GM18909 (cell line): ENCODE data around the gene HEXD.

Source experiments
- ATAC-seq: cut with Tn5 transposase; IDR thresholded peaks from one replicate; pipeline ENCODE4 v1.9.1; 2021; ENCODE audit warnings: mild to moderate bottlenecking; ENCODE audit not compliant: unreplicated experiment, poor library complexity

HEXD gene

GRCh38 chr17:82477934-82478333, 59.8 kb downstream of the HEXD start:
- no peak for ATAC-seq

GRCh38 chr17:82479602-82480001, 61.5 kb downstream of the HEXD start:
- ATAC-seq = no peak

DNA sequence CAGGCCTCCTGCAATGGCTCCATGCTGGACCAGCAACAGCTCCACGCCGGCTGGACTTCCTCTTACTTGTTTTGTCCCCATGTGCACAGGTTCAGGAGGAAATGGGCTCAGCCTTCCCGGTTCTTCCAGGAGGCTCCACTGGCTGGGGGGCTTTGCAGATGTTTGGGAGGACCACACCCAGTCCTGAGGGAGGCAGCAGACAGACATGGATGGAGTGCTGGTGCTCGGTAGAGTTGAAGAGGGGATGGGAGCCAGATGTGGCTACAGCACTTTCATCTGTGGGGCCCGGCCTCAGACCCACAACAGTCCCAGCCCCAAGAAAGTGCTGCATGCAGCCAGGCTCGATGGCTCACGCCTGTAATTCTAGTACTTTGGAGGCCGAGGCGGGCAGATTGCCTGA, 62.2 kb downstream of the HEXD start:
- ATAC-seq = no peak

DNA sequence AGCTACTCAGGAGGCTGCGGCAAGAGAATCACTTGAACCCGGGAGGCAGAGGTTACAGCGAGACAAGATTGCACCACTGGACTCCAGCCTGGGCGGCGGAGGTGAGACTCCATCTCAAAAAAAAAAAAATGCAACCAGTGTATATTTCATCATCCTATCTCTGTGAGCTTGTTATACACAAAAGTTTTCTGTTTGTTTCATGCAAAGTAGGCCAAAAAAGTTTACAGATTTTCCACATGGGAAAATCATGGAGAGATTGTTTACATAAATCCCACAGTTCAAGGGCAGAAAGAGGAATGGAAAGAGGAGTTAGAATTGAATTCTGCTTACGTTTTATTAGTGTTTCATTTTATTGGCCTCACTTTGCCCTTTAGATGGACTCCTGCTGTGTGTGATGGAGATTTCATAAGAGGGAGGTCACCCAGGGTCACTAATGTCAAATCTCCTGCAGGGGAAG, 65.1 kb downstream of the HEXD start:
- ATAC-seq = no peak

DNA sequence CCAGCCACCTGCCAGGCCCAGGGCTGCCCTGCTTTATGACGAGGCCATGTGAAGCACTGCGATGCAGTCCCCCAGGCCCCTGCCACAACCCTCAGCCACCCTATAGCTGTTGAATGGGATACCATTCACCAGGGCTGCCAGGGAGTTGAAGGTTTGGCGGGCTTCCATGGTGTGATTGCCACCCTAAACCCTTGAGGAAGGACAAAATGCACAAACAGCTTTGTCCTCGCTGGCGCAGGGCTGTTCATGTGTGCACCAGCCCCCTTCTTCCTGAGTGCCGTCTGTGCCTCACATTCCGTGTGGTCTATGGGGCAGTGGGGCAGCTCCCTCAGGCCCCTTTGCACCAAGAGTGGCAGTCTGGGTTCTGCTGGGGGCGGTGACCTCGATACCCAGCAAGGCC, 65.7 kb downstream of the HEXD start:
- ATAC-seq = no peak

DNA sequence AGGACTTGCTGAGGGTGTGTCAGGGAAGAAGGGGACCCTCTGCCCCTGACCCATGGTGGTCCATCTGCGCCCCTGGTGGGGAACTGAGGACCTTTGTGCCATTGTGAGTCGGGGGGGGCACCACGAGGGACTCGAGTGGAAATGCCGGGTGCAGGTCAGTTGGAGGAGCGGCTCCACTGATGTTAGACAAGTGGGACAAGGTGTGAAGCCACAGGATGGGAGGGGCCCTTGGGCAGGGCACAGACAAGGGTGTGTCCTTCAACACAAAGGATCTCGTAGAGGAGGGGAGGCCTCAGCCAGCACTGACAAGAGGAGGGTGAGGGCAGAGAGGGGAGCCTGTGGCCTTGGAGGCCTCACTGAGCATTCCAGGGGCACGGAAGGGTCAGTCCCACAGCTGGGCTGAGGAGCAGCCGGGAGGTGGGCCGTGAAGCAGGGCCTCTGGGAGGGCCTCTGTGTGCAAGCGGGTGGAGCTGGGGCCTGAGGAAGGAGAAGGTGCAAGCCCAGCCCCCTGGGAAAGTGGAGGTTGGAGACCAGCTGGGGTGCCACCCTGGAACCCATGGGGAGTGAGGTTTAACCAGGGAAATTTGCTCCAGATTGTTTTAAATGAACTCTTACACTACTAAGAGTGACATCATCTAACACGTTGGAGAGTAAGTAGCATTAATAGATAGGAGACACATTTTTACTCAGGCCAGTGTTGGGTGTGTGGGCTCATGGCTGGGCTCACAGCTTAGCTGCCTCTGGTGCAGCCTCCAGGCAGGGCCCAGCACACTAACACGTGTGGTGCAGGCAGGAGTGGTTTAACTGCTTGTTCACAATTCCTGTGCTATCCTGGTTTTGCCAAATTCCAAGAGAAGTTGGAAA, 68.3 kb downstream of the HEXD start:
- ATAC-seq = no peak

GRCh38 chr17:82487910-82488309, 69.8 kb downstream of the HEXD start:
- ATAC-seq = no peak

- ATAC-seq = no peak
These were observed 71.0 kb downstream of the HEXD start for GRCh38 chr17:82489117-82489516.

GRCh38 chr17:82489851-82490511, 71.8 kb downstream of the HEXD start:
- no peak for ATAC-seq

DNA sequence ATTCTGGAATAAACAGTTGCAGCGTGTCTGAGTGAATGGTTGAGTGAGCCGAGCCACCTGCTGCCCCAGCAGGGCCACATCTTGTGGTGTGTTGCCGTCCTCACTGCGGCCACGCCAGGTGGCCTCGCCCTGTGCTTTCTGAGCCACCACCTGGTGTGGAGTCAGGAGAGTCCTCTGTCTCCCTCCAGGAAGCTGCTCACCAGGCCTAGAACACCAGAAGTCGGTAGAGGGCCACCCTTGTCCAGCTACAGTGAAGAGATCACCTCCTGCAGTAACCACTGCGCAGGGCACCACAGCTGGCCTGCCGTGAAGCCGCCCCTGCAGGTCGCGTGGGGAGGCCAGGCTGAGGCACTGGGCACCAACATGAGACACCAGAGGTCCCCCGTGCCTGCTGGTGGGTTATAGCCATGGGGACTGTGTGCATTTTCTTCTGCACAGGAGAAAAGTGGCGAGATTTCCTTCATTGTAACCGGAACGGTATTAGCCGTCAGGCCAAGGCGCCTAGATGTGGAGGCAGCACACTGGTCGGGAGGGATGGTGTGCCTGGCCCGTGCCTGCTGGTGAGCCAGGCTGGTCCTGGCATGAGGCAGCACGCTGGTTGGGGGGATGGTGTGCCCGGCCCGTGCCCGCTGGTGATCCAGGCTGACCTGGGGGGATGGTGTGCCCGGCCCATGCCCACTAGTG, 72.5 kb downstream of the HEXD start:
- no peak for ATAC-seq

DNA sequence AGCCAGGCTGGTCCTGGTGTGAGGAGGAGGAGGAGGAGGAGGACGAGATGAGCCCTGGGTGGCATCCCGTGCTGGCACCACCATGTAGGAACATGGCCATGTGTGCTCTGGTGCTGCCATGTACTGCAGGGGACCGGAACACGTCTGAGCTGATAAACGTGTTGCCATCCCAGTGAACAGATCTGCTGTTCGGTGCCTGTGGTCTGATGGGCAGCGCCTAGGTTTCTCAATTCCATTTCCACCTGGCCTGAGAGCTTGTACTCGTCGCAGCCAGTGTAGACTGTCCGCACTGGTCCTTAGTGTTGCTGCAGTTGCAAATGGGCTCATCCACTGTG, 73.0 kb downstream of the HEXD start:
- no peak for ATAC-seq

GRCh38 chr17:82491533-82491932, 73.4 kb downstream of the HEXD start:
- ATAC-seq = no peak
